IMR-90 (cell line): Measurements from ENCODE around the gene DGKH. TPM values are rescaled to one million over a fixed set of nuclear protein-coding genes. Genes with fewer than 3 reads are reported as not detected.
A peak's percentile ranks its signal among the peaks of the same experiment; 100 is the strongest.

Experiments used
- ATAC-seq: fragments of 200-7000 bp; cut with Tn5 transposase; 2 replicates; pipeline ENCODE4 v1.9.1; 2020; ENCODE audit warnings: low read depth, mild to moderate bottlenecking, moderate library complexity
- BruUV-seq: library from RNA; stranded (reverse); fragments of 400-500 nt; replicated peaks from 2 replicates; lab custom pipeline; 2021; lab: Mats Ljungman, UMichigan
- CTCF ChIA-PET: fragments of 300-600 bp; formaldehyde crosslinking; extraction: SDS; loops from one replicate; lab custom pipeline; 2021; ENCODE audit warnings: antibody characterized with exemption; lab: Yijun Ruan, JAX
- POLR2A ChIA-PET: fragments of 300-600 bp; sonication (Branson Sonifier 250); formaldehyde crosslinking; loops from one replicate; lab custom pipeline; 2022; ENCODE audit warnings: antibody characterized with exemption; ENCODE audit not compliant: unreplicated experiment; lab: Charles Lee
- DNase-seq: peaks from one replicate; pipeline ENCODE4 v3.0.0; 2013
- H2AFZ ChIP-seq: replicated peaks from 2 replicates; pipeline ENCODE3; 2013; ENCODE audit warnings: low read length, mild to moderate bottlenecking; ENCODE audit not compliant: poor library complexity
- H2AK5ac ChIP-seq: 2 replicates; pipeline ENCODE4 v1.6.1; 2013; ENCODE audit warnings: low read depth, low read length, inconsistent platforms
- H2AK9ac ChIP-seq: replicated peaks from 2 replicates; pipeline ENCODE3; 2013; ENCODE audit warnings: mild to moderate bottlenecking, low read depth, low read length, moderate library complexity; ENCODE audit not compliant: poor library complexity
- H2BK120ac ChIP-seq: 2 replicates; pipeline ENCODE4 v1.6.1; 2013; ENCODE audit warnings: low read depth, low read length, inconsistent platforms
- H2BK15ac ChIP-seq: 3 replicates; pipeline ENCODE4 v1.6.1; 2013; ENCODE audit warnings: low read depth, low read length, inconsistent platforms
- H2BK20ac ChIP-seq: 2 replicates; pipeline ENCODE4 v1.6.1; 2013; ENCODE audit warnings: low read depth, mild to moderate bottlenecking, inconsistent platforms, low read length, moderate library complexity
- H2BK5ac ChIP-seq: 2 replicates; pipeline ENCODE4 v1.6.1; 2013; ENCODE audit warnings: mild to moderate bottlenecking, low read depth, low read length, inconsistent platforms; ENCODE audit not compliant: poor library complexity, severe bottlenecking
- H3K14ac ChIP-seq: replicated peaks from 2 replicates; pipeline ENCODE4 v1.6.1; 2013; ENCODE audit warnings: low read depth, low read length, inconsistent platforms
- H3K18ac ChIP-seq: 2 replicates; pipeline ENCODE4 v1.6.1; 2013; ENCODE audit warnings: low read depth, low read length, control low read depth
- H3K23ac ChIP-seq: 2 replicates; pipeline ENCODE4 v1.6.1; 2013; ENCODE audit warnings: low read depth, low read length, inconsistent platforms
- H3K27ac ChIP-seq: 2 replicates; pipeline ENCODE4 v1.5.1; 2013; ENCODE audit warnings: mild to moderate bottlenecking, control low read depth, low read length; ENCODE audit not compliant: insufficient read depth
- H3K27me3 ChIP-seq: 2 replicates; pipeline ENCODE4 v1.6.1; 2013; ENCODE audit warnings: low read length; ENCODE audit not compliant: control insufficient read depth, insufficient read depth
- H3K36me3 ChIP-seq: 2 replicates; pipeline ENCODE4 v1.6.1; 2013; ENCODE audit warnings: low read length, mixed read lengths; ENCODE audit not compliant: control insufficient read depth, insufficient read depth
- H3K4ac ChIP-seq: 2 replicates; pipeline ENCODE4 v1.6.1; 2013; ENCODE audit warnings: low read depth, low read length, inconsistent platforms
- H3K4me1 ChIP-seq: 2 replicates; pipeline ENCODE4 v1.6.1; 2013; ENCODE audit warnings: low read length, mixed read lengths; ENCODE audit not compliant: control insufficient read depth, insufficient read depth
- H3K4me2 ChIP-seq: 2 replicates; pipeline ENCODE4 v1.6.1; 2013; ENCODE audit warnings: low read depth, mild to moderate bottlenecking, control low read depth, low read length, moderate library complexity
- H3K4me3 ChIP-seq: 2 replicates; pipeline ENCODE4 v1.5.1; 2013; ENCODE audit warnings: low read depth, mild to moderate bottlenecking, control low read depth, low read length, moderate library complexity; ENCODE audit not compliant: insufficient read depth
- H3K56ac ChIP-seq: 2 replicates; pipeline ENCODE4 v1.6.1; 2013; ENCODE audit warnings: low read length, inconsistent platforms; ENCODE audit not compliant: insufficient read depth; ENCODE audit errors: extremely low read depth
- H3K79me1 ChIP-seq, 2 experiments: 2 replicates each; pipeline ENCODE4 v1.6.1; 2013; ENCODE audit warnings: low read length in 2 of 2, inconsistent platforms in 1 of 2, low read depth in 1 of 2
- H3K9ac ChIP-seq: 2 replicates; pipeline ENCODE4 v1.6.1; 2013; ENCODE audit warnings: low read depth, low read length, control low read depth
- H3K9me1 ChIP-seq: 2 replicates; pipeline ENCODE4 v1.6.1; 2013; ENCODE audit warnings: low read length, inconsistent platforms; ENCODE audit not compliant: insufficient read depth
- H3K9me3 ChIP-seq: 2 replicates; pipeline ENCODE4 v1.6.1; 2013; ENCODE audit warnings: low read length; ENCODE audit not compliant: control insufficient read depth, insufficient read depth
- H4K20me1 ChIP-seq: 2 replicates; pipeline ENCODE4 v1.6.1; 2013; ENCODE audit warnings: low read length, inconsistent platforms; ENCODE audit not compliant: insufficient read depth
- H4K5ac ChIP-seq: 2 replicates; pipeline ENCODE4 v1.6.1; 2013; ENCODE audit warnings: mild to moderate bottlenecking, low read depth, low read length, control low read depth
- H4K8ac ChIP-seq, 2 experiments: 2 replicates each; pipeline ENCODE4 v1.6.1; 2013; ENCODE audit warnings: low read depth in 2 of 2, low read length in 2 of 2, control low read depth in 1 of 2, inconsistent platforms in 1 of 2
- H4K91ac ChIP-seq: 2 replicates; pipeline ENCODE4 v1.6.1; 2013; ENCODE audit warnings: low read depth, low read length, inconsistent platforms; ENCODE audit not compliant: insufficient read depth
- MAFK ChIP-seq: IDR thresholded peaks from 2 replicates; pipeline ENCODE4 v1.6.1; 2012; ENCODE audit warnings: low read depth, low read length, improper control_type of control experiment
- POLR2A ChIP-seq: IDR thresholded peaks from 2 replicates; pipeline ENCODE4 v1.6.1; 2012; ENCODE audit warnings: mild to moderate bottlenecking, low read depth, low read length
- WGBS, 2 experiments: methylation state at CpG; one replicate each; pipeline versions ENCODE4 v1.1.5 to v1.1.7; 2013; ENCODE audit warnings: missing lambda C conversion rate in 2 of 2; ENCODE audit not compliant: insufficient read length in 1 of 2; ENCODE audit errors: extremely low coverage in 2 of 2; 5-methylcytosine and 5-hydroxymethylcytosine counted together
- dilution Hi-C: fragments of 300-500 bp; cut with HindIII; formaldehyde crosslinking; loops from one replicate; pipeline ENCODE4 v1.14.3; 2018; ENCODE audit warnings: low sequenced_read_pairs; ENCODE audit not compliant: unreplicated experiment
- in situ Hi-C: fragments of 300-500 bp; cut with MboI; formaldehyde crosslinking; loops from 3 replicates; pipeline ENCODE4 v1.14.3; 2019; ENCODE audit warnings: low sequenced_read_pairs, inconsistent platforms, mixed read lengths
- intact Hi-C: fragments of 100-400 bp; cut with micrococcal nuclease; formaldehyde crosslinking; loops from 2 replicates; pipeline ENCODE4 v1.10.0; 2022
- polyA plus RNA-seq, 3 experiments: library from polyadenylated mRNA; depleted of rRNA; stranded (reverse); fragments of >200 nt; gene quantifications; 2 replicates each; pipeline ENCODE4 v1.2.3, GENCODE V29; 2012; ENCODE audit warnings: low replicate concordance in 1 of 3
- total RNA-seq: library from RNA; depleted of rRNA; stranded (reverse); fragments of >200 nt; gene quantifications from 2 replicates; pipeline ENCODE4 v1.2.3, GENCODE V29; 2012

DGKH gene
- total and polyA plus RNA-seq, 2 of the 4 experiments (the other 2 are of a cell fraction), result 2.0 to 13.4 TPM

GRCh38 chr13:42219876-42220275, 171.4 kb downstream of the DGKH start:
- H3K4ac ChIP-seq, result no peak overlapping the region
- intact Hi-C loops, result loop anchor here (5.0 to 10.0 kb wide), 2 partner anchors 175 to 553 kb away; partner anchors contain the start of gene DGKH
- H2AFZ ChIP-seq, result no peak overlapping the region
- no peak overlapping the region for H3K4me2 ChIP-seq
- no peaks in the 10 kb centered on the region for H3K9me3 ChIP-seq
- H3K14ac ChIP-seq, result no peak overlapping the region
- H2BK5ac ChIP-seq, result no peak overlapping the region
- H3K56ac ChIP-seq, result no peak overlapping the region
- no peak overlapping the region for H3K27ac ChIP-seq
- WGBS, 2 experiments, result no CpG with 5 or more reads among the region's 1 CpG
- no peak for TF ChIP-seq POLR2A
- peak; percentile 52 for TF ChIP-seq MAFK
- no peak overlapping the region for H4K5ac ChIP-seq
- ChIA-PET CTCF (no interaction called here), POLR2A (no interaction called here)
- peaks cover 8% of the 10 kb centered on the region; the same call in 1 of the 2 replicates for H3K36me3 ChIP-seq
- H4K20me1 ChIP-seq, result no peaks in the 10 kb centered on the region
- no peaks in the 10 kb centered on the region for H3K79me1 ChIP-seq
- no peak overlapping the region for H3K4me3 ChIP-seq
- H2AK9ac ChIP-seq, result no peak overlapping the region
- no peak overlapping the region for H2BK15ac ChIP-seq
- dilution Hi-C loops, result no loop called here
- no peak overlapping the region for H2BK120ac ChIP-seq
- H3K27me3 ChIP-seq, result no peaks in the 10 kb centered on the region
- no peak overlapping the region for H2AK5ac ChIP-seq
- no peak overlapping the region for H3K23ac ChIP-seq
- no peak overlapping the region for H3K18ac ChIP-seq
- BruUV-seq, result no TSS peak
- DNase-seq (no peak), ATAC-seq (no peak)
- no peaks in the 10 kb centered on the region for H3K9me1 ChIP-seq
- H2BK20ac ChIP-seq, result no peak overlapping the region
- in situ Hi-C loops, result no loop called here
- H4K8ac ChIP-seq, result no peak overlapping the region
- H4K91ac ChIP-seq, result no peak overlapping the region
- no peak overlapping the region for H3K9ac ChIP-seq
- no peaks in the 10 kb centered on the region; the same call in 1 of the 2 replicates for H3K4me1 ChIP-seq
